ENCODE measurements around the gene IL1RAPL1. TPM values are rescaled to one million over a fixed set of nuclear protein-coding genes. Genes with fewer than 3 reads are reported as not detected.

The IL1RAPL1 gene
- polyA plus RNA-seq, 1 donor from 2014 or later = not detected

- H3K4me1 Mint-ChIP-seq = no peaks in the 10 kb centered on the region
- H3K27ac Mint-ChIP-seq = no peak overlapping the region
- H3K4me3 Mint-ChIP-seq = no peak overlapping the region
- H3K36me3 Mint-ChIP-seq = no peaks in the 10 kb centered on the region
- H3K27me3 Mint-ChIP-seq = no peaks in the 10 kb centered on the region
- peaks cover 0 to 5% (median 0%) of the 10 kb centered on the region in 3 donors for H3K9me3 Mint-ChIP-seq
Measured at GRCh38 chrX:29903360-29903759, 1316.1 kb downstream of the IL1RAPL1 start.

- no peak overlapping the region for H3K27ac Mint-ChIP-seq
- no peaks in the 10 kb centered on the region for H3K4me1 Mint-ChIP-seq
- H3K36me3 Mint-ChIP-seq = no peaks in the 10 kb centered on the region
- H3K27me3 Mint-ChIP-seq = no peaks in the 10 kb centered on the region
- no peak overlapping the region for H3K4me3 Mint-ChIP-seq
- H3K9me3 Mint-ChIP-seq = peaks cover 0 to 6% (median 3%) of the 10 kb centered on the region in 3 donors
Measured at GRCh38 chrX:29911673-29912072, 1324.4 kb downstream of the IL1RAPL1 start.

GRCh38 chrX:29913647-29914046 is 1326.4 kb downstream of the IL1RAPL1 start:
- Mint-ChIP-seq H3K27me3 (no peaks in the 10 kb centered on the region), H3K27ac (no peak overlapping the region), H3K9me3 (peaks cover 0 to 6% (median 3%) of the 10 kb centered on the region in 3 donors), H3K4me3 (no peak overlapping the region), H3K36me3 (no peaks in the 10 kb centered on the region), H3K4me1 (no peaks in the 10 kb centered on the region)

- Mint-ChIP-seq H3K36me3 (no peaks in the 10 kb centered on the region), H3K27me3 (no peaks in the 10 kb centered on the region), H3K27ac (no peak overlapping the region)
Measured at GRCh38 chrX:29922607-29923006, 1335.4 kb downstream of the IL1RAPL1 start.

GRCh38 chrX:29926056-29926455 is 1338.8 kb downstream of the IL1RAPL1 start:
- Mint-ChIP-seq H3K27ac (no peak overlapping the region), H3K4me3 (no peak overlapping the region), H3K4me1 (no peaks in the 10 kb centered on the region), H3K27me3 (peaks cover 3% of the 10 kb centered on the region), H3K9me3 (peaks cover 0 to 3% (median 0%) of the 10 kb centered on the region in 3 donors), H3K36me3 (no peaks in the 10 kb centered on the region)

More at GRCh38 chrX:29922607-29923006, 1335.4 kb downstream of the IL1RAPL1 start:
- H3K4me1 Mint-ChIP-seq = no peaks in the 10 kb centered on the region
- H3K4me3 Mint-ChIP-seq = no peak overlapping the region
- H3K9me3 Mint-ChIP-seq = peaks cover 0 to 3% (median 0%) of the 10 kb centered on the region in 3 donors

GRCh38 chrX:29926659-29927058 is 1339.4 kb downstream of the IL1RAPL1 start:
- Mint-ChIP-seq H3K27ac (no peak overlapping the region), H3K27me3 (peaks cover 3% of the 10 kb centered on the region), H3K4me3 (peak overlapping the region in 1 of 4 donors; percentile 33), H3K36me3 (no peaks in the 10 kb centered on the region), H3K4me1 (no peaks in the 10 kb centered on the region), H3K9me3 (peaks cover 0 to 2% (median 0%) of the 10 kb centered on the region in 3 donors)

GRCh38 chrX:29935455-29935854 is 1348.2 kb downstream of the IL1RAPL1 start:
- Mint-ChIP-seq H3K27me3 (no peaks in the 10 kb centered on the region), H3K9me3 (no peaks in the 10 kb centered on the region), H3K4me3 (no peak overlapping the region), H3K27ac (no peak overlapping the region), H3K36me3 (no peaks in the 10 kb centered on the region), H3K4me1 (no peaks in the 10 kb centered on the region)

GRCh38 chrX:29940750-29941149 is 1353.5 kb downstream of the IL1RAPL1 start:
- H3K4me3 Mint-ChIP-seq = no peak overlapping the region
- no peaks in the 10 kb centered on the region for H3K4me1 Mint-ChIP-seq

GRCh38 chrX:29941287-29941686 is 1354.0 kb downstream of the IL1RAPL1 start:
- Mint-ChIP-seq H3K36me3 (no peaks in the 10 kb centered on the region), H3K4me3 (no peak overlapping the region), H3K4me1 (no peaks in the 10 kb centered on the region), H3K27ac (no peak overlapping the region), H3K27me3 (no peaks in the 10 kb centered on the region), H3K9me3 (peaks cover 0 to 2% (median 0%) of the 10 kb centered on the region in 3 donors)

More at GRCh38 chrX:29940750-29941149, 1353.5 kb downstream of the IL1RAPL1 start:
- H3K27ac Mint-ChIP-seq = no peak overlapping the region
- H3K36me3 Mint-ChIP-seq = no peaks in the 10 kb centered on the region
- peaks cover 0 to 2% (median 0%) of the 10 kb centered on the region in 3 donors for H3K9me3 Mint-ChIP-seq
- no peaks in the 10 kb centered on the region for H3K27me3 Mint-ChIP-seq

GRCh38 chrX:29947225-29947624 is 1360.0 kb downstream of the IL1RAPL1 start:
- H3K4me3 Mint-ChIP-seq = no peak overlapping the region
- H3K27me3 Mint-ChIP-seq = no peaks in the 10 kb centered on the region
- H3K36me3 Mint-ChIP-seq = no peaks in the 10 kb centered on the region
- H3K27ac Mint-ChIP-seq = no peak overlapping the region
- no peaks in the 10 kb centered on the region for H3K4me1 Mint-ChIP-seq
- H3K9me3 Mint-ChIP-seq = peaks cover 0 to 1% (median 0%) of the 10 kb centered on the region in 3 donors

GRCh38 chrX:29948653-29949052 is 1361.4 kb downstream of the IL1RAPL1 start:
- no peaks in the 10 kb centered on the region for H3K9me3 Mint-ChIP-seq

GRCh38 chrX:29952016-29952415 is 1364.8 kb downstream of the IL1RAPL1 start:
- Mint-ChIP-seq H3K4me3 (no peak overlapping the region), H3K27me3 (no peaks in the 10 kb centered on the region), H3K4me1 (peaks cover 0 to 5% (median 2%) of the 10 kb centered on the region in 3 donors), H3K9me3 (peaks cover 0 to 3% (median 0%) of the 10 kb centered on the region in 3 donors), H3K27ac (no peak overlapping the region), H3K36me3 (no peaks in the 10 kb centered on the region)

More at GRCh38 chrX:29948653-29949052, 1361.4 kb downstream of the IL1RAPL1 start:
- Mint-ChIP-seq H3K27ac (no peak overlapping the region), H3K4me3 (no peak overlapping the region), H3K27me3 (no peaks in the 10 kb centered on the region), H3K4me1 (no peaks in the 10 kb centered on the region), H3K36me3 (no peaks in the 10 kb centered on the region)

- Mint-ChIP-seq H3K9me3 (peaks cover 0 to 2% (median 1%) of the 10 kb centered on the region in 3 donors), H3K4me3 (no peak overlapping the region), H3K27me3 (no peaks in the 10 kb centered on the region), H3K27ac (no peak overlapping the region), H3K36me3 (no peaks in the 10 kb centered on the region), H3K4me1 (no peaks in the 10 kb centered on the region)
Measured at GRCh38 chrX:29962061-29962460, 1374.8 kb downstream of the IL1RAPL1 start.

GRCh38 chrX:29965634-29966033 is 1378.4 kb downstream of the IL1RAPL1 start:
- Mint-ChIP-seq H3K27ac (no peak overlapping the region), H3K4me1 (no peaks in the 10 kb centered on the region), H3K27me3 (no peaks in the 10 kb centered on the region), H3K9me3 (peaks cover 0 to 1% (median 0%) of the 10 kb centered on the region in 3 donors), H3K4me3 (no peak overlapping the region), H3K36me3 (no peaks in the 10 kb centered on the region)

GRCh38 chrX:29992083-29992482 is 1404.8 kb downstream of the IL1RAPL1 start:
- Mint-ChIP-seq H3K4me1 (no peaks in the 10 kb centered on the region), H3K4me3 (no peak overlapping the region), H3K36me3 (peaks cover 1% of the 10 kb centered on the region), H3K27ac (no peak overlapping the region), H3K9me3 (peaks cover 0 to 7% (median 2%) of the 10 kb centered on the region in 3 donors), H3K27me3 (peaks cover 2% of the 10 kb centered on the region)

GRCh38 chrX:30005813-30006212 is 1418.6 kb downstream of the IL1RAPL1 start:
- Mint-ChIP-seq H3K36me3 (no peaks in the 10 kb centered on the region), H3K27ac (no peak overlapping the region), H3K9me3 (peaks cover 2 to 4% (median 3%) of the 10 kb centered on the region in 3 donors), H3K27me3 (no peaks in the 10 kb centered on the region), H3K4me1 (no peaks in the 10 kb centered on the region), H3K4me3 (no peak overlapping the region)
